DMS 273 treated with DMSO at 0.1 percent for 48 hours (cell line): ENCODE results near the gene IQCB1.
"Not testable (repeated sequence)": the region's sequence is repeated elsewhere in the genome, so short reads cannot be mapped to it uniquely, and the experiment has no call there.

Source experiments
- DNase-seq: peaks from one replicate; lab custom pipeline; 2025; lab: John Stamatoyannopoulos, UW

The IQCB1 gene

DNA sequence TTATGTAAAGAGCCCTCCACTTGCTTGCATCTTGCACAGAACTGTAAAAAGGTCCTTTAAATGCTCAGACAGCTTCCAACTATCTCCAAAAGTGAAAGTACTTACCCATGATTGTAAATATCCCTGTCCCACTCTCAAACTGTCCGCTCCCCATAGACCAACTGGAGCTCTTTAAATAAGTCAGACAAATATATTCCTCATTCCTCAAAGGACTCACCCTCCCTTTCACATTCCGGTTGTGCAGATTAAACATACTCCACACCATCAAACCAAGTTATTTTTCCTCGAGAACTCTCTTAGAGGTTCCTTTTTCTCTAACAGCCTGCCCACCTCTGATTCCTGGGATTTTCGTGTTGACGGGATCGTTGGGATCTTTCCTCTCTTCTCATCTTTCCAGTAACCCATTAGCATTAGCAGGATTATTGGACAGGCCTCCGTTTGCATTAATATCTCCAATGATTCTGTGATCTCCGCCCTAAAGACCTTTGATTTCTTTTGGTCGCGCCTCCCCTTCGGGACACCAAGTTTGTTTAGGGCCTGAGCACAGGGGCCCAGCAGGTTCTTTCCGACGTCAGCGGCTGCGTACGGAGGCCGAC, 86.1 kb downstream of the IQCB1 start:
- no peak for DNase-seq

DNA sequence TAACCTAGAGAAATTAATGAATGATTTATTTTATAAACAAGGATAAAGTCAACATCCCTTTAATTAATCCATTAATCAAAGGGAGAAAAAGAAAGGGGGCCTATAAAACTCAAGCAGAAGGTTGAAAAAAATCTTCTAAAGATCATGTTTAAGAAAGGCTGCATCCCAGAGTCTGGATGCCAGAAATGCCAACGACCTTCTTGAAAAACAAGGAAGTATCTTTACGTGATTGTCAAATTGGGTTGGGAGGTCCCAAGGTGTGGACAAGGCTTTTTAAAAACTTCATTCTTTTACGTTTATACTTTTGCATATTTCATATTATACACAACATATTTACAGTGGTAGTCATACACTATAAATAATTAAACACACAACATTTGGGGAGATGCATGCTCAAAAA, 86.9 kb downstream of the IQCB1 start:
- no peak for DNase-seq

DNA sequence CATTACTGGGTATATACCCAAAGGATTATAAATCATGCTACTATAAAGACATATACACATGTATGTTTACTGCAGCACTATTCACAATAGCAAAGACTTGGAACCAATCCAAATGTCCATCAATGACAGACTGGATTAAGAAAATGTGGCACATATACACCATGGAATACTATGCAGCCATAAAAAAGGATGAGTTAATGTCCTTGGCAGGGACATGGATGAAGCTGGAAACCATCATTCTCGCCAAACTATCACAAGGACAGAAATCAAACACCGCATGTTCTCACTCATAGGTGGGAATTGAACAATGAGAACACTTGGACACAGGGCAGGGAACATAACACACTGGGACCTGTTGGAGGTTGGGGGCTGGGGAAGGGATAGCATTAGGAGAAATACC, 91.8 kb downstream of the IQCB1 start:
- DNase-seq = not testable (repeated sequence)

DNA sequence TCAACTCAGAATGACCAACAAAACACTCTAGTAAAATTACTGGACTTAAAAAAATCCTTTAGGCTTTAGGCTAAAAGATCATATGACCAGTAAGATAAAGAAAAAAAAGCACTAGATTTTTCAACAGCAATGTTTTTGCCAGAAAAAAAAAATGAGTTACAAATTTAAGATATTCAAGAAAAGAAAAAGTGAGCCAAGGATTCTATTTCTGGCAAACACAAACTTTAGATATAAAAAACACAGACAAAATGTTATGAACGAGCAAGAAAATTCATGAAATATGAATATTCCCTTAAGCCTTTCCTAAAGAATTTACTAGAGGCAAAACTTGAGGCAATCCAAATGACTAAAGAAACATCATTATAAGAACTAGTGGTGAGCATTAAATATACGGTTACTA, 94.0 kb downstream of the IQCB1 start:
- no peak for DNase-seq

DNA sequence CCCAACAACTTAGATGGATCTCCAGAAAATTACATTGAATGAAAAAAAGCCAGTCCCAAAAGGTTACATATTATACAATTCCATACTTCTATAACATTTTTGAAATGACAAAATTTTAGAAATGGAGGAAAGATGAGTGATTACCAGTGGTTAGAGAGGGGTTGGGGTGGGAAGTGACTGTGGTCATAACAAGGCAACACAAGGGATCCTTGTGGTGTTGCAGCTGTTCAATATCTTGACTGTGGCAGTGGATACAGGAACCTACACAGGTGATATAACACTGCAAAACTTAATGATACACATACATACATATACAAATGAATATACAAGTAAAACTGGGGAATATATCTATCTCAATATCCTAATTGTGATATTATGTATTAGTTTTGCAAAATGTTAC, 95.0 kb downstream of the IQCB1 start:
- no peak for DNase-seq

DNA sequence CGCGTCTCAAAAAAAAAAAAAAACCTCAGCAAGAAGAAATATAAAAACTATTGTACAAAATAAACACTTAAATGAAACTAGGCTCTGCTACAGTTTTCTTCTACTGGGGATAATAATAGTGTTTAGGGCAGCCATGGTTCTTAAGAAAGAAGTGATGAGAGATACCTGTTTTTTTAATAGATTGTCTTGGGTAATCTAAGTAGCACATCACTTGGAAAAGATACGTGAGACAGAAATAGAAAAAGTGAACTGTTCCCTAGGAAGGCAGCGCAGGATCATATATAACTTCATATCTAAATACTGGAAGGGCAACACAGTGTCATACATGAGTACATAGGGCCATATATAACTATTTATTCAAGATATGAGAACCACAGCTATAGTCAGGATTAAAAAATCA, 97.2 kb downstream of the IQCB1 start:
- DNase-seq = no peak

DNA sequence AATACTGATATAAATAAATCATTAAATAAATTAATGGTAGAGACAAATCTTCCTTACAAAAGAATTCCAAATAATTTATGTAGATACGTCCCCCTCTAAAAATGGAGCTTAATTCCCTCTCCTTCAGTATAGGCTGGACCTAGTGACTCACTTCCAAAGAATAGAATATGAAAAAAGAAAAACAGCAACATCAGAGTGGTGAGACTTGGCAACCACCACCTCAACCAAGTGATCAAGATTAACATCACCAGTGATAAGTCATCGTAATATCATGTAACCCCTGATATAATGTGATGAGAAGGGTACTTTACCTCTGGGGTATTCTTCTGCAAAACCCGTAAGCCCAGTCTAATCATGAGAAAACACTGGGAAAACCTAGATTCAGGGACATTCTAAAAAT, 98.7 kb downstream of the IQCB1 start:
- no peak for DNase-seq

DNA sequence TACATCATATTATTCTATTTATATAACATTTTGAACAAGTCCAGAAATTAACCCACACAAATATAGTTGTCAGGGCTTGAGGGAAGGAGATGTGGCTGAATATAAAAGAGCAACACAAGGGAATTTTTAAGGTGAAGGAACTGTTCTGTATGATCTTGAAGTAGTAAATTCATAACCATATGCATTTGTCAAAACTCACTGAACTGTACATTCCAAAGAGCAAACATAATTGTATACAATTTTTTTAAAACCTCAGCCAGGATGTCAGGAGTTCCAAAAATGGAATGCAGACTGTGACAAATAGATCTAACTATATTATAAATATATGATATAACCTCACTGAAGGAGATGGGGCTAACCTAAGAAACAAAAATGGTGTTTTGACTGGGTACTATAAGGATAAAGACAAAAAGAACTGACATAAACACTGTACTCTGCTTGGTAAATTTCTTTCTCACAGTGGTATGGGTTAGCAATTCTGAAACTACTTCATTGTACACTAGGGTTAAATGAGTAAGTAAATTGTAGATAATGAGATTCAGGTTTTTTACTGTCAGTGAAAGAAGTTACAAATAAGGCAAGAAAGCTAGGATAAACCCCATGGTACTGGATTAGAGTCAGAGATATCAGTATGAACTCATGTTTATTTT, 99.7 kb downstream of the IQCB1 start:
- no peak for DNase-seq

DNA sequence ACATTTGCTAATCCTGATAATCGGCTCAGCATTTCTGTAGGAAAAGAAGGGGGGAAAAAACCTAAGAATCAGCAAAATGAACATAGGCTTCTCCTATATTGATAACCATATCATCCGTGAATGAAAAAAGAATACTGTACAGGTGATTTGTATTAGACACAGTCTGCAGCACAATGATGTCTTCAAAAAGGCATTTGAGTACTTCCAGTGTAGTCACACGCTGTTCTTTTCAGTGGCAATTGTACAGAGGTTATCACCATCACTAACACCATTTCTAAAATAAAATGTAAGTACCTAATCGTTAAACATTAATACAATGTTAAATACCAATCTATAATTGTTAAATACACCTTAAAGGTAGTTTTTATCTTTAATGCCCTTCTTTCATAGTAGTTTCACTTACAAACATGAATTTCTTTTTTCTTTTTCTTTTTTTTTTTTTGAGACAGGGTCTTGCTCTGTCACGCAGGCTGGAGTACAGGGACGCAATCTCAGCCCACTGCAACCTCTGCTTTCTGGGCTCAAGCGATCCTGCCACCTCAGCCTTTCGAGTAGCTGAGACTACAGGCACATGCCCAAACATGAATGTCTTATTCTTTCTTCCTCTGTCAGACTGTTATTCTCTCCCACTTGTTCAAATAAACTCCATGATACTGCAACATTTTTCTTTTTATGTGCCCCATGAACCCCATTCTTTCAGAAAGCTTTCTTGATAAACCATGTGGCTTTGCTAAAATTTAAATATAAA, 103.7 kb downstream of the IQCB1 start:
- no peak for DNase-seq

DNA sequence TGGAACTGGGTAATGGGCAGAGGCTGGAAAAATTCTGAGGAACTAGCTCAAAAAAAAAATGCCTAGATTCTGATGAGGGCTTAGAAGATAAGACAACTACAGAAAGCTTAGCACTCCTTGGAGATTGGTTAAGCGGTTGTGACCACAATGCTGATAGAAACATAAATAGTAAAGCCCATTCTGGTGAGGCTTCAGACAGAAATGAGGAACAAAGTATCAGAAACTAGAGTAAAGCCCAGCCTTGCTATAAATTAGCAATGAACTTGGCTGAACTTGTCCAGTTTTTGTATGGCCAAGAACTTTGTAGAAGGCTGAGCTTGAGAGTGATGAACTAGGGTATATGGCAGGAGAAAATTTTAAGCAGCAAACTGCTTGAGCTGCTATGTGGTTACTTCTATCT, 110.7 kb downstream of the IQCB1 start:
- no peak for DNase-seq

DNA sequence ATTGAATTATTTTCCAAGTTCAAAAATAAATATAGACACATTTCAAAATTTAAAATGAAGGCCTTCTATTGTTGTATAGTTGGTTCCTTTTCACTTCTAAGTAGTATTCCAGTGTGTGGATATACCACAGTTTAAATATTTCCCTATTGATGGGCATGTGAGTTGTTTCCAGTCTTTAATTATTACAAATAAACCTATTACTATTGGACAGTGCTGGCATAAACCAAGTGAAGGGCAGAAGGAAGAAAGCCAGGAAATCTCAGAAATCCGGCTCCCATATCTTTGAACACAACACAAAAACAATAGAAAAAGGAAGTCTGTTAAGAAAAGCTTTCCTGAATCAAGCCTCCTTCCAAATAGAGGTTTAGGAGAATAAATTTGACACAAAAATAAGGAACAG, 111.4 kb downstream of the IQCB1 start:
- DNase-seq = no peak

DNA sequence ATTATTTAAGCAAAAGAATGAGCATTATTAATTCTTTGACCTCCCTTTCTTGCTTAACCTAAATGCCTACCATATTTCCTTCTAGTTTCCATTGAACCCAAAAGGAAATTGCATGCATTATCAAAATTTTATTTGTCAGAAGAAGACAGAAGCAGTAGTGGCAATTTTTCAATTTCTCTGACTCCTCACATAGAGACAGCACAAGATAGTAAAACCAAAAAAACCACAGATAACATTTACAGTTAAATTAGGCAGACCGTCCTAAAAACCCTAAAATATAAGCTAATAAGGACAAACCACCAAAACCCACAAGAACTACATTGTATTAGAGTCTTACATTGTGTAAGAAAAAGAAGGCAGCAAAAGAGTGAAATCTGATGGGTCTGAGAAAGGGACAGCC, 112.4 kb downstream of the IQCB1 start:
- DNase-seq = no peak

DNA sequence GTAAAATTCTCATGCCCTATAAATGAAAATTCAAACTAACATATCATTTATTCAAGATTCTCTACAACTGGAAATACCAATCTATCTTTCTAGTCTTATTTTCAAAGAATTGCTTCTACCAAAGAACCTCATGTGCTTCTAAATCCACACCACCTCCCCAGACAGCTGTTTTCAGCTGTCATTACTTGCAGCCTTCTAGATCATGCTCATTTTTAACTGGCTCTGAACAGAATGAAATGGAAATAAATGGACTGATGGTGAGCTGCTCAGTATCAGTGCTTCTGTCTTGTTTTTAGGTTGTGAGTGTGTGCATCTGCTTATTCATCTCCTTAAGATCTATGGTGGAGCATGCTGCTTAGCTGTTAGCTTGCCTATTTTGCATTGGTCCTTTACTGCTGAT, 114.7 kb downstream of the IQCB1 start:
- no peak for DNase-seq
